DND-41 (cell line): ENCODE results near the gene ARPIN.
"Not testable (repeated sequence)": the region's sequence is repeated elsewhere in the genome, so short reads cannot be mapped to it uniquely, and the experiment has no call there.

ENCODE experiments used
- ATAC-seq: fragments of 200-7000 bp; cut with Tn5 transposase; 3 replicates; pipeline ENCODE4 v1.9.1; 2021; ENCODE audit warnings: low read depth; ENCODE audit not compliant: insufficient read depth
- DNase-seq: peaks from one replicate; pipeline ENCODE4 v3.0.0-alpha.2; 2020
- H2AFZ ChIP-seq: 2 replicates; pipeline ENCODE4 v1.6.0; 2012; ENCODE audit warnings: low read depth, low read length
- H3K27ac ChIP-seq: 2 replicates; pipeline ENCODE4 v1.5.1; 2012; ENCODE audit warnings: low read length, inconsistent platforms
- H3K27me3 ChIP-seq: fragments of 200-600 bp; sonication (generic); 2 replicates; pipeline ENCODE4 v1.6.0; 2012; ENCODE audit warnings: low read length, mild to moderate bottlenecking, inconsistent platforms; ENCODE audit not compliant: insufficient read depth, poor library complexity
- H3K36me3 ChIP-seq: 2 replicates; pipeline ENCODE4 v1.5.1; 2012; ENCODE audit warnings: low read length, inconsistent platforms; ENCODE audit not compliant: insufficient read depth
- H3K4me1 ChIP-seq: 2 replicates; pipeline ENCODE4 v1.5.1; 2012; ENCODE audit warnings: mild to moderate bottlenecking, low read length; ENCODE audit not compliant: insufficient read depth
- H3K4me2 ChIP-seq: 2 replicates; pipeline ENCODE4 v1.6.0; 2012; ENCODE audit warnings: mild to moderate bottlenecking, moderate library complexity, low read length, inconsistent platforms; ENCODE audit not compliant: insufficient read depth
- H3K4me3 ChIP-seq, 2 experiments: fragments of 200-600 bp in 1 of 2; shearing (Covaris generic) in 1 of 2; 2 replicates each; pipeline ENCODE4 v1.5.1; 2012 to 2016; ENCODE audit warnings: inconsistent platforms in 2 of 2, low read length in 2 of 2, mild to moderate bottlenecking in 2 of 2, low read depth in 1 of 2, moderate library complexity in 1 of 2
- H3K79me2 ChIP-seq: 2 replicates; pipeline ENCODE4 v1.6.0; 2012; ENCODE audit warnings: low read length, inconsistent platforms; ENCODE audit not compliant: insufficient read depth
- H3K9ac ChIP-seq: 2 replicates; pipeline ENCODE4 v1.6.0; 2012; ENCODE audit warnings: low read depth, mild to moderate bottlenecking, inconsistent platforms, low read length, moderate library complexity
- H3K9me3 ChIP-seq: 2 replicates; pipeline ENCODE4 v1.5.1; 2012; ENCODE audit warnings: low read length, moderate library complexity, mild to moderate bottlenecking, inconsistent platforms; ENCODE audit not compliant: insufficient read depth, severe bottlenecking
- H4K20me1 ChIP-seq: 2 replicates; pipeline ENCODE4 v1.6.0; 2012; ENCODE audit warnings: low read length; ENCODE audit not compliant: insufficient read depth
- EZH2 ChIP-seq: IDR thresholded peaks from 3 replicates; pipeline ENCODE4 v1.6.1; 2012; ENCODE audit warnings: borderline replicate concordance, low read depth, mild to moderate bottlenecking, moderate library complexity, low read length, inconsistent platforms; ENCODE audit not compliant: severe bottlenecking
- TF ChIP-seq, protein P1 (sequence below): IDR thresholded peaks from 2 replicates; pipeline ENCODE4 v1.5.1; 2012; ENCODE audit warnings: borderline replicate concordance, low read length, moderate library complexity, mild to moderate bottlenecking; ENCODE audit not compliant: poor library complexity, severe bottlenecking; ENCODE audit errors: extremely low read depth

ARPIN gene

DNA sequence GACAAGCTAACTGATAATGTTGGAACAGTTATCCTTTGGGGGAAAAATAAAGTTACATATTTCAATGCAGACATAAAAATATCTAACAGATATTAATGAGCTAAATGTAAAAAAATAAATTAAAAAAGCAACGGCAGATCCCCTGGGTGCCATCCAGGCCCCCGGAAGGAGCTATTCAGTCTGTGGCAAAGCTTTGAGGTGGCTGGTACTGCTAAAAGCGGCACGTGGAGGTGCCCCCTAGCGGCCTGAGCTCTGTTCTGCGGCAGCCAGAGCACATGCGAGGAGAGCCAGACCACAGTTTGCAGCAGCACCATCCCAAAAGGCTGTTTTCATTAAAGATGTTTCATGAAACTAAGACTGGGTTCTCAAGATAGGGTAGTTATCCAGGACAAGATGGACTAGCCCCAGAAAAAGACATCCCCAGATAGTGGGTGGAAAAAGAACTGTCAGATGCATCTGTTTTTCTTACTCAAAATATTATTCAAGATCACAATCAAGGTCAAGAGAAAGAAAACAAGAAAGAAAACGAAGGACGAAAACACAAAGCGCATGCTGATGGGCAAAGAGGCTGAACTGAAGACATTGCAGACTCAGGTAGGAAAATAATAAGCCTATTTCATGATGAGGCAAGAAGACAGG lies 37.7 kb downstream of the ARPIN start:
- H3K9me3 ChIP-seq, result no peaks in the 10 kb centered on the region
- no peaks in the 10 kb centered on the region for H3K79me2 ChIP-seq
- no peaks in the 10 kb centered on the region for H4K20me1 ChIP-seq
- peaks cover 10% of the 10 kb centered on the region; the same call in 1 of the 2 replicates for H3K4me1 ChIP-seq
- peaks cover 43% of the 10 kb centered on the region for H3K36me3 ChIP-seq
- no peaks in the 10 kb centered on the region for H3K27me3 ChIP-seq
- peak overlapping the region; percentile 45 for H2AFZ ChIP-seq
- H3K27ac ChIP-seq, result no peak overlapping the region
- peak; percentile 86 for DNase-seq
- no peak overlapping the region for H3K4me3 ChIP-seq
- peak; percentile 100 for ATAC-seq
- peak overlapping the region; percentile 39; the same call in 1 of the 2 replicates for H3K4me2 ChIP-seq
- no peak overlapping the region for H3K9ac ChIP-seq
- TF ChIP-seq EZH2, result no peak
- TF ChIP-seq, protein P1, sequence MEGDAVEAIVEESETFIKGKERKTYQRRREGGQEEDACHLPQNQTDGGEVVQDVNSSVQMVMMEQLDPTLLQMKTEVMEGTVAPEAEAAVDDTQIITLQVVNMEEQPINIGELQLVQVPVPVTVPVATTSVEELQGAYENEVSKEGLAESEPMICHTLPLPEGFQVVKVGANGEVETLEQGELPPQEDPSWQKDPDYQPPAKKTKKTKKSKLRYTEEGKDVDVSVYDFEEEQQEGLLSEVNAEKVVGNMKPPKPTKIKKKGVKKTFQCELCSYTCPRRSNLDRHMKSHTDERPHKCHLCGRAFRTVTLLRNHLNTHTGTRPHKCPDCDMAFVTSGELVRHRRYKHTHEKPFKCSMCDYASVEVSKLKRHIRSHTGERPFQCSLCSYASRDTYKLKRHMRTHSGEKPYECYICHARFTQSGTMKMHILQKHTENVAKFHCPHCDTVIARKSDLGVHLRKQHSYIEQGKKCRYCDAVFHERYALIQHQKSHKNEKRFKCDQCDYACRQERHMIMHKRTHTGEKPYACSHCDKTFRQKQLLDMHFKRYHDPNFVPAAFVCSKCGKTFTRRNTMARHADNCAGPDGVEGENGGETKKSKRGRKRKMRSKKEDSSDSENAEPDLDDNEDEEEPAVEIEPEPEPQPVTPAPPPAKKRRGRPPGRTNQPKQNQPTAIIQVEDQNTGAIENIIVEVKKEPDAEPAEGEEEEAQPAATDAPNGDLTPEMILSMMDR, result peak; percentile 95

DNA sequence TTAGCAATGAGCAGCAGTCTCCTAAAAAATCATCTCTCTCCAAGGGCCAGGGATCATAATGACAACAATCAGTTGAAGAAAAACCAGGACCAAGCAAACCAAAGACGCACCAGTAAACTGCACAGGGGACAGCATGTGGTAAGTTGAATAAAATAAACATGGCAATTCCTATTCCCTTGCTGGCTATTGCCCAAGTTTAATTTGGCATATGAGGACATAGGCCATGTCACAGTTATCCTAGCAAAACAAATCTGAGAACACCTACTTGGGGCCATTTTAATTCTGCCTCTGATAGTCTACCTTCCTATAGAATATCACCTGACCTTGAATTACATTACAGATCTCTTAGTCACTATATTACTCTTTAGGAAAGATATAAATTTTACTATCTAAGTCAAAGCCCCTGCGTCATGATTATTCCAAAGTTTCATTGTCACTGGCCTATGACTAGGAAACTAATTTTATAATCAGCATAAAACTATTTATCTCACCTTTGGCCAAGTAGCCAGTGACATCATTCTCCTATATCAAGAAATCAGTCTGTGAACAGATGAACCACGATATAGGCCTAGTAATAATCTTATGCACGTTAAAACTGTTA lies 42.0 kb downstream of the ARPIN start:
- no peak for ATAC-seq
- no peak overlapping the region for H3K27ac ChIP-seq
- H3K4me2 ChIP-seq, result no peak overlapping the region
- H3K4me3 ChIP-seq, result no peak overlapping the region
- no peak overlapping the region for H2AFZ ChIP-seq
- no peak for TF ChIP-seq EZH2
- TF ChIP-seq, protein P1, result no peak
- H4K20me1 ChIP-seq, result no peaks in the 10 kb centered on the region
- peaks cover 36% of the 10 kb centered on the region for H3K36me3 ChIP-seq
- H3K27me3 ChIP-seq, result no peaks in the 10 kb centered on the region
- H3K9me3 ChIP-seq, result no peaks in the 10 kb centered on the region
- H3K79me2 ChIP-seq, result no peaks in the 10 kb centered on the region
- peaks cover 10% of the 10 kb centered on the region; the same call in 1 of the 2 replicates for H3K4me1 ChIP-seq
- H3K9ac ChIP-seq, result no peak overlapping the region
- DNase-seq, result no peak

DNA sequence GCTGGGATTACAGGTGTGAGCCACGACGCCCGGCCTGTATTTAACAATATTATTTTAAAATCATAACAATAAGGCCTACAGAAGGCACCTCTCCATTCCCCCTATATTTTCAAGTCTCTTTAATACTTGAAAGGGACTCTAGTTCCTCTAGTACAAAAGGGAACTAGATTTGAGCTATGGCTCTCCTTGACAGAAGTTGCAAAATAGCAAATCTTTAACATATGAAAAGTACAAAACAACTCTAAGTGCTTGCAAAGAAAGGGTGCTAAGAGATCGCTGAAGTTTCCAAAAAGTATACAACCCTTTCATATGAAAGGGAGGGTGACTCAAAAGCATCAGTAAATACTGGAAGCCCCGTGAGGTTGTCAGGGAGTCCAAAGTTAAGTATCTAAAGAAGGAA lies 42.7 kb downstream of the ARPIN start:
- Histone ChIP-seq H3K9me3 (no peaks in the 10 kb centered on the region), H4K20me1 (no peaks in the 10 kb centered on the region), H3K9ac (no peak overlapping the region), H3K27me3 (no peaks in the 10 kb centered on the region), H3K4me1 (peaks cover 6% of the 10 kb centered on the region; the same call in 1 of the 2 replicates), H3K79me2 (no peaks in the 10 kb centered on the region), H3K4me2 (no peak overlapping the region), H2AFZ (no peak overlapping the region), H3K4me3 (no peak overlapping the region), H3K27ac (no peak overlapping the region), H3K36me3 (peaks cover 41% of the 10 kb centered on the region)
- no peak for DNase-seq
- TF ChIP-seq, protein P1, result no peak
- TF ChIP-seq EZH2, result no peak
- ATAC-seq, result no peak

DNA sequence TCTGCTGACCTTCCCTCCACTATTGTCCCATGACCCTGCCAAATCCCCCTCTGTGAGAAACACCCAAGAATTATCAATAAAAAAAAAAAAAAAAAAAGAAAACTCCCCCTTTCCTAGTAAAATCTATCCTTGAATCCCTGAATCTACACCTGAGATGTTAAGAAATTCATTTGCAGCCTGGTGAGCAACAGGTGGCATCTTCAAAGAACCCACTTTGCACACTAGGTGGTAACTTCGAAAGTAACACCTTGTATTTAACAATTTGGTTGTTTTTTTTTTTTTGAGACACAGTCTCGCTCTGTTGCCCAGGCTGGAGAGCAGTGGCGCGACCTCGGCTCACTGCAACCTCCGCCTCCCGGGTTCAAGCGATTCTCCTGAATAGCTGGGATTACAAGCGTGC lies 43.3 kb downstream of the ARPIN start:
- not testable (repeated sequence) for H3K9ac ChIP-seq, H3K27ac ChIP-seq, H3K4me2 ChIP-seq, H3K4me3 ChIP-seq, ATAC-seq, H4K20me1 ChIP-seq, H3K27me3 ChIP-seq, H3K9me3 ChIP-seq, H3K4me1 ChIP-seq, DNase-seq, H3K79me2 ChIP-seq, H2AFZ ChIP-seq
- H3K36me3 ChIP-seq, result peaks cover 41% of the 10 kb centered on the region
